RPMI7951 (cell line): ENCODE results near the gene RAD51B. TPM values are rescaled to one million over a fixed set of nuclear protein-coding genes. Genes with fewer than 3 reads are reported as not detected.

ENCODE experiments used
- DNase-seq: peaks from one replicate; pipeline ENCODE4 v3.0.0-alpha.2; 2012; ENCODE audit warnings: low read depth
- total RNA-seq: library from RNA; depleted of rRNA; stranded (reverse); fragments of >200 nt; shearing (Covaris generic); gene quantifications from 2 replicates; pipeline ENCODE4 v1.2.3, GENCODE V29; 2014

The RAD51B gene
- total RNA-seq, 1 experiment from 2014 or later = 10.9 TPM

- peak; percentile 18 for DNase-seq
These were observed 898.7 kb downstream of the RAD51B start for GRCh38 chr14:68718023-68718990.

- peak; percentile 11 for DNase-seq
These were observed 900.2 kb downstream of the RAD51B start for GRCh38 chr14:68719634-68720384.

GRCh38 chr14:68722186-68722585 is 902.6 kb downstream of the RAD51B start:
- DNase-seq = no peak

DNA sequence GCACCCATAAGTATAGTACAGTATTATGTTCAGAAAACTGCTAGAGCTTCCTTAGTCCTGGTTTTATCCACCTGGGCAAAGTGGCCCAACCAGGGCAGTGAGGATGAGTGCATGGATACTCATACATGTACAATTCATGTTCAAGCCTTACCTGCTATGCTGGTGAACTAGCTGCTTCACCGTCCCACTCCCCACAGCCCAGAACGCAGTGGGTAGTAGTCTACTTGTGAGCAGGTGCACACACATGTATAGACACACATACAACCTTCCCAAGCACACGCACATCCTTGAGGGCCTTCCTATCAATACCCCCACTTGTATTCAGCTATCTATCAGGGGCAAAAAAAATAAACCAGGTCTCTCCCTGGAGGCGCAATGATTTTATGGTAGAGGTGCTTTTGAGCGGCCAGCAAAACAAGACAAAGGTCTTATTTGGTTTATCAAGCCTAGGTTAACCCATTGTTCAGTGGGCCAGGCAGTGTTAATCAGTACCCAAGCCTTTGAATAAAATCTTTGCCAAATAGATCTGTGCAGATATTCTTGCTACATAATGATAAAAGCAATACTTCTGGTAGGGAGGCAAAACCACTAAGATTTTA is 903.5 kb downstream of the RAD51B start:
- no peak for DNase-seq

- DNase-seq = no peak
These were observed 904.3 kb downstream of the RAD51B start for GRCh38 chr14:68723808-68724268.

GRCh38 chr14:68724914-68725313 is 905.3 kb downstream of the RAD51B start:
- no peak for DNase-seq

DNA sequence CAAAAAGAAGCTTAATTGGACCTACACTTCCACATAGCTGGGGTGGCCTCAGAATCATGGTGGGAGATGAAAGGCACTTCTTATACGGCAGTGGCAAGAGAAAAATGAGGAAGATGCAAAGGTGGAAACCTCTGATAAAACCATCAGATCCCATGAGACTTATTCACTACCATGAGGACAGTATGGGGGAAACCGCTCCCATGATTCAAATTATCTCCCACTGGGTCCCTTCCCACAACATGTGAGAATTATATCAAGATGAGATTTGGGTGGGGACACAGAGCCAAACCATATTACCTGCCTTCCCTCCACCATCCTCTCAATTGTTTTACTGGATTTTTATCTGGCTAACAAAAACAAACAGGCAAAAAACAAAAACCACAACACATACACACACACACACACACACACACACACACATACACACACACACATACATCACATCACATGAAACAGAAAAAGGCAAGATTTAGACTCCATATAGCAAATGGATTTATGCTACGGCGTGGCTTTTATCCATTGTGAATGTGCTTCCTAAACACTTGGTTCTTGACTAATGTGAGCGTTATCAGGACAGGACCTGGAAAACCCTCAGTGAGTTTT is 906.6 kb downstream of the RAD51B start:
- DNase-seq = no peak

- DNase-seq = no peak
These were observed 907.9 kb downstream of the RAD51B start for GRCh38 chr14:68727315-68728047.

GRCh38 chr14:68728342-68729106 is 908.9 kb downstream of the RAD51B start:
- DNase-seq = no peak

DNA sequence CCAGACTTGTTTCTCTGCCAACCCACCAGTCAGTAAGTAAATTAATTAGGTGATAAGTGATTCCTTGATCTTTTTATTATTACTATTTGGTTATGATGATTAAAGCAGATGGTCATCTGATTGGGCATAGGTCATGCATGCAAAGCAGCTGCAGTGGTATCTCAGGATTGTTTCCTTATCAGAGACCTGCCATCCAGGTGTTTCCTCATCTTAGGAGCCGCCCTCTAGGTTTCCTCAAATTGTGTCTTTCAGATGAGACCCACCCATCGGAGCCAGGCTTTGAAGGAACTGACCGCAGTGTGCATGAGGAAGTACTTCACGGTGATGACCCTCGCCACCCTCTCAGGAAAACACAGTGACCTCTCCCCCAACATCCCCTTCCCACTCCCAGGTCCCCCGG is 910.0 kb downstream of the RAD51B start:
- no peak for DNase-seq

DNA sequence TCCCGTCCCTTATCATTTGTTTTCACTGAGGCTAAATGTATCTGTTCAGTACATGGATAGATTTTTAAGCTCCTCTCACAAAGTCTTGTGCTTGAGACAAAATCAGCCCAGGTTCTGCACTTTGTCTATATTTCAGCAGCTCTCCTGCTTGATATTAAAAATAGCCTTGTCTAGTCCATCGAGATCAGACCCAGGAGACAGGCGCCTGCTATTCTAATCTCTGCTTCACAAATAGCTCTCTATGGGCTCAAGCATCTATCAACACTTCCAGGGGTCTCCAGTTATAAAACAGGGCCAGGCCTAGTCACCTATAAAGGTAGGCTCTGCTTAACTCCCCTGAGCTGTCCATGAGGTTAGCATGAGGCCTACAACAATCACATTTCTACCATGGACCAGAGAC is 910.8 kb downstream of the RAD51B start:
- DNase-seq = no peak

GRCh38 chr14:68730811-68731425 is 911.3 kb downstream of the RAD51B start:
- DNase-seq = no peak

DNA sequence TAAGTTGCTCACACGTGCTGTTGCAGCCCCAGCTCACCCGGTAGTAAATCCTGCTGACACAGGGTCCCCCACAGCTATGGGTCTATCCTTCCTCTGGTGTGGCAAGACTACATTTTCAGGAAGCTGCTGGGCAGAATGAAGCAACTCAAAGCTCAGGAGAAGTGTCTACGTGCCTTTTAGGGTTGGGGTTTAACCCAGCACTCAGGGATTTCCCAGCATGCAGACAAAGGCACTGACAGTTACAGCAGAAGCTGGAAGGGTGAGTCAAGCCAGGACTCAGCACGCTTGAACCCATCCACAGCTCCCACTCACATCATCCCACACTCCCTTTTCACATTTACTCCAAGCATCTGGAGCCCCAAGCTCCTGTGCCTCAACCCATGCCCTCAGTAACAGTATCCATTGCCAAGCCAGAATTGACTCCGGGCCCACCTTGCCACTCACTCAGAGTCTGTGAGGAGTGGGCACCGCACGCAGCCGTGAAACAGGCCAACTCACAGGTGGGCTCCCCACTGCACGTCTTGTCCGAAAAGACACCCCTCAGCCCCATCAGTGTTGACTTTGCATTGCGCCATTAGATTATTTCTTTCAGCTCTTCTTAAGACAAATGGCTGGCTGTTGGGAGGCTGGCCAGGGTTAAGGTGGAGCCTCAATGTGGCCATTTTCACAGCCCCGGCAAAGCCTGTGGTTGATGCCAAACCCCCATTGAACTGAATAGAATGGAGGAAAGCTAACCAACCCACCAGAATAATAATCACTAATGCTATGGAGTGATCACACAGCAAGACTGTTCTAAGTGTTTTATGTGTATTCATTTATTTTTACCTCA is 913.7 kb downstream of the RAD51B start:
- no peak for DNase-seq

DNA sequence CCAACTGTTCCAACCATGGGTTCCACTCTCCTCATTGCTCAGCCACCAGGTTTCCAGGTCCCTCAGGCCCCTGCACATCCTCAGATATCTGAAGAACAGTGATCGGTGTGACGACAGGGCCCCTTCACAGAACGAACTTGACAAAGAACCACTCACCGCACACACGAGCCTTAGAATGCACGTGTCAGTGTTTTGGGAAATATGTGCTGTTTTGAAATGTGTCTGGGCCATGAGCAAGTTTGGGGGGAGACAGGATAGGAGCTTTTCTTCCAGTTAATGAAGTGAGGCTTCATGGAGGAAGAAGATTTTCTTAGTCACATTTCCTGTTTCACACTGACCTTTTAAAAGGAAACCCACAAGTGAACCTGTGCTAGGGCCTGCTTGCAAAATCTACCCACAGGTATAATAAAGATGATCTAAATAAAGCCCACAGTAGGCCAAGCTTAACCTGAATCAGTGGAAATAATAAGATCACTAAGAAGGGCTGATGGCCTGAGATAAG is 914.7 kb downstream of the RAD51B start:
- no peak for DNase-seq

DNA sequence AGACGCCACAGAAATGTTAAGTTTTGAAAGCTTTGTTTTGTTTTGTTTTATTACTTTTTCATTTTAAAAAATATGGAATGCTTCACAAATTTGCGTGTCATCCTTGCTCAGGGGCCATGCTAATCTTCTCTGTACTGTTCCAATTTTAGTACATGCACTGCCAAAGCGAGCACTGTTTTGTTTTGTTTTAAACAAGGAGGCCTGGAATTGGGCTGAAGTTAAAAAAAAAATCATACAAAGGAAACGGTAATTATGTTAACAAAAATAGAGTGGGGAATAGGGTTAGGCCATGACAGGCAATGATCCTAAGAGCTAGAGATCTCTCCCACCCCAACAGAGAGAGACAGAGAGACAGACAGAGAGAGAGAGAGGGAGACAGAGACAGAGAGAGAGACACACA is 916.3 kb downstream of the RAD51B start:
- no peak for DNase-seq

DNA sequence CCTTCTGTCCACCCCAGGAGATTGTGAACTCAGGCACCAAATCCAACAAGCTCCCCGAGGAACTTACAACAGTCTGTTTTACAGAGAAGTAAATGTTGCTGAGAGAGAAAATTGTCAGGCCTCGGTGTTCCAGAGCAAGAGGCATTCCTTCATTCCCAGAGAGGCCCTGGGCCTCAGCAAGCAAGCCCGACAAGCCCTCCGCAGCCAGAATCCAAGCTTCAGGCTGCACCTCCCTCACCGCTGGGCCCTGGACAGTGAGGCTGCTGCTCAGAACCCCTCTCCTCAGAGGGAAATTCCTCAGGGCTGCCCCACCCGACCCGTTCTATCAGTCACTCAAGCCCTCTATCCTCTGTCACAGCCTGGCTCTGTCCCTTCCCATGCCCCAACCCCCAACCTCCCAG is 916.9 kb downstream of the RAD51B start:
- no peak for DNase-seq

DNA sequence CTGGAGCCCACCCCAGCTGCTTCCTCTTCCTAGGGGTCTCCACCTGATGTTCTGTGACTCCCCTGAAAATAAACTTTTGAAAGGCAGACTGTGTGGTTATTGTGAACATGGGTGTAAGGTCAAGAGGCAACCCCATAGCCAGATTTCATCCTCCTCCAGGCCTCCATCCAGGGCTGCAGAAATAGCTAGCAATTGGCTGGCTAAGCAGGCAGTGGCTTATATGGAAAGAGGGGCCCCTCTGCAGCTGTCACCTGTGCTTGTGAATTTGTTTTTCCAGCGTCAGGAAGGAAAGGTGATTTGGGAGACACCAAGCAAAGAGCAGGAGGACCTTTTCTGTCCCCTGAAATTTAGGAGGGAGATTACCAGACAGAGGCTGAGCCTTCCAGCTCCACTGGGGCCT is 917.5 kb downstream of the RAD51B start:
- no peak for DNase-seq

DNA sequence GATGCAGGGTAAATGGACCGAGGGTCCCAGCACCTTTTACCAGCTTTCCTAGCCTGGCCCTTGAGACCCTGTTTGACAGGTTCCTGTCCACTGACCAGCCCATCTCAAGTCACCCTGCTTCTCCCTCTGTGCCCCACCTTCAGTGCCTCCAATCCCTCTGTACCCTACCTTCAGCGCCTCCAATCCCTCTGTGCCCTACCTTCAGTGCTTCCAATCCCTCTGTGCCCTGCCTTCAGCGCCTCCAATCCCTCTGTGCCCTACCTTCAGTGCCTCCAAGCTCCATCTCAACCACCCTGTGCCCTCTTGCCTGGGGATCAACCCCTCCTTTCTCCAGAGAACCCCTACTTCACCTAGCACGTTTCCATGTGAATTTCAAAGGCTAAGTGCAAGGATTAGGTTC is 919.0 kb downstream of the RAD51B start:
- no peak for DNase-seq

DNA sequence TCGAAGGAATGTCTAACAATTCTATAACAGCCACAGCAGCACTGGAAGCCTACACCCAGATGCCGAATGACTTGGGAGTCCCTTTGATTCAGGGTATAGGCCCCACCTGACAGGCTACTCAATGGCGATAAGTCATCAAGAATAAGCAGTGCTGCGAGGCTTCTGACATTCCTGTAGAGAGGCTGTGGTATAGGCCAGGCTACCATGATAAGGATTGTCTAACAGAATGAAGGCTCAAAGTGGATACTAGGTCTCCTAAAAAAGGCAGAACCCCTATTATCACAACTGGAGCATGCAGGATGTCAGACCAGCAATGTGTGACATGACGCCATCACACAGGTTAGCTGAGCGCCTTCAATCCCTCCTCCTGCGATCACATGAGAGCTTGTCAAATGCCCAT is 920.1 kb downstream of the RAD51B start:
- DNase-seq = no peak
